ENCODE measurements around the gene DNAJC15.
"Not testable (repeated sequence)": the region's sequence is repeated elsewhere in the genome, so short reads cannot be mapped to it uniquely, and the experiment has no call there.

The DNAJC15 gene

DNA sequence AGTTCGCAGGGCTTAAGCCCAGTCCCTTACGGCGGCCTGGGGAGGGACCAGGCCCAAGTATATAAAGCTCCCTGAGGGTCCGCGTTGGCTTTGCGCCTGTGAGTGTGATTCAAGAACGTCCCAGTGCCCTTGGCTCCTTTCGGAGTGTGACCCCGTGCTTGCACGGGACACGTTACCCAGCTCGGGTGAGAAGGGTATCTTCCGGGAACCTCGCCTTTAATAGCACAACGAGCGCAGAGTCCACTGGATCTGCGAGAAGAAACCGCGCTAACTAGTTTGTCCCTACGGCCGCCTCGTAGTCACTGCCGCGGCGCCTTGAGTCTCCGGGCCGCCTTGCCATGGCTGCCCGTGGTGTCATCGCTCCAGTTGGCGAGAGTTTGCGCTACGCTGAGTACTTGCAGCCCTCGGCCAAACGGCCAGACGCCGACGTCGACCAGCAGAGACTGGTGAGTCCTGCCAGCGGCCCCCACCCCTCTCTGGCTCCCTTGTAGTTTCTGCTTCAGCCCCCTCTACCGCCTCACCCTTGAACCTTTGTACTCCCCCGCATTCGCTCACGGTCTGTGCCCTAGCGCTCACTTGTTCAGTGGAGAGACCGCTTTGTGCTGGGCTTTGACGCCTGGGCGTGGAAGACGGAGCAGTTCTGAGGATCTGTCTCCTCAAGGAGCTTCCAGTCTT lies at the start of gene DNAJC15:
Gene DNAJC15, plus strand, starts transcription at position 298 of the 675 bp plus-strand sequence. Its CDS starts 41 bp downstream, at position 339.
- FAIRE-seq: no peak
- DNase-seq (ENCODE audit: low spot score): peak; percentile 46

DNA sequence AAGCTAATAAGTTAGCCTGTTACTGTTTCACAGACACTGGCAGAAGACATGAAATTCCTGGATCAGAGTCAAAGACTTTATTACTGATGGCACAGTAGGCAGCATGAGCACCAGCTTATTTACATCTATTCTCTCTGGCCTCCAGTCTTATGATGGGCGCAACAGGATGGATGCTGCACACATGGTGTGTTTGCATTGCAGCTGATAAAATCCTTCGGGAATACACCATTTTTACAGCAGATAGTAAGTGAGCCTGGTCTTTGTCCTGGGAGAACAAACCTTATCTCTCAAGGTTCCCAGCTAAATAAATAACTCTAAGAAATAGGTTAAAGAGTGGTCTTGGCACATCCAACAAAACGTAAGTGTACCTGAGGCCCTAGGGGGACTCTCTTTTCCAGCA lies 47.3 kb upstream of the DNAJC15 start:
- DNase-seq (ENCODE audit: low spot score) (no peak), FAIRE-seq (no peak)

- DNase-seq (ENCODE audit: low spot score): no peak
- no peak for FAIRE-seq
These were observed 46.1 kb upstream of the DNAJC15 start for GRCh38 chr13:42977219-42977659.

DNA sequence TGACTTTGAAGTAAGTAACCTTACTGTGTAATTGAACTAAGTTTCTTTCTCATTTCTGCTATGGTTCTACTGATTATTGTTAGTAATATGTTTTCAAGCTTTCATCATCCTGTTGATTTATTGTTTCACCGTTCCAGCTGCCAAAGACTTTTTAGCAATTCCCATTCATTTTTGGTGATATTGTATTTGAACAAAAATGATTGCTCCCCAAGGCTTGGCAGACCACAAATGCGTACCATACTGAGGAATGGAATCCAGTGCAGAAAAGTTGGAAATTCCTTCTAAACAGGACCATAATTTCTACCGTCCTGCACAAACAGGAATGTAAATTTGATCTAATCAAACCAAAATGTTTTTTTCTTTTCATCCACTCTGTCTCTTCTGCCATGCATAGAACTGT lies 42.1 kb upstream of the DNAJC15 start:
- DNase-seq (ENCODE audit: low spot score) (no peak), FAIRE-seq (no peak)

DNA sequence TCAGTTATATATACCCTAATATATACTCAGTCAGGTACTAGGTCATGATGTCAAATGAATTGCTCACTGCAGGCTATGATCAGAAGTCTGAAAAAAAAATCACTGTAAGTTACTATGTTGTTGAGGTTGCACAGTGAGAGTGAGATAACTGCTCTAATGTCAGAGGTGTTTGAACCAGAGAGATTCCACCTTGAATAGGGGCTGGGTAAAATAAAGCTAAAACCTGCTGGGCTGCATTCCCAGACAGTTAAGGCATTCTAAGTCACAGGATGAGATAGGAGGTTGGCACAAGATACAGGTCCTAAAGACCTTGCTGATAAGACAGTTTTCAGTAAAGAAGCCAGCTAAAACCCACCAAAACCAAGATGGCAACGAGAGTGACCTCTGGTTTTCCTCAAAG lies 41.5 kb upstream of the DNAJC15 start:
- FAIRE-seq: no peak

GRCh38 chr13:42984026-42984425 lies 39.4 kb upstream of the DNAJC15 start:
- no peak for FAIRE-seq
- no peak for DNase-seq (ENCODE audit: low spot score)

More for the DNA sequence above, 41.5 kb upstream of the DNAJC15 start:
- DNase-seq (ENCODE audit: low spot score): no peak

- DNase-seq (ENCODE audit: low spot score) (no peak), FAIRE-seq (no peak)
These were observed 38.7 kb upstream of the DNAJC15 start for GRCh38 chr13:42984691-42985090.

DNA sequence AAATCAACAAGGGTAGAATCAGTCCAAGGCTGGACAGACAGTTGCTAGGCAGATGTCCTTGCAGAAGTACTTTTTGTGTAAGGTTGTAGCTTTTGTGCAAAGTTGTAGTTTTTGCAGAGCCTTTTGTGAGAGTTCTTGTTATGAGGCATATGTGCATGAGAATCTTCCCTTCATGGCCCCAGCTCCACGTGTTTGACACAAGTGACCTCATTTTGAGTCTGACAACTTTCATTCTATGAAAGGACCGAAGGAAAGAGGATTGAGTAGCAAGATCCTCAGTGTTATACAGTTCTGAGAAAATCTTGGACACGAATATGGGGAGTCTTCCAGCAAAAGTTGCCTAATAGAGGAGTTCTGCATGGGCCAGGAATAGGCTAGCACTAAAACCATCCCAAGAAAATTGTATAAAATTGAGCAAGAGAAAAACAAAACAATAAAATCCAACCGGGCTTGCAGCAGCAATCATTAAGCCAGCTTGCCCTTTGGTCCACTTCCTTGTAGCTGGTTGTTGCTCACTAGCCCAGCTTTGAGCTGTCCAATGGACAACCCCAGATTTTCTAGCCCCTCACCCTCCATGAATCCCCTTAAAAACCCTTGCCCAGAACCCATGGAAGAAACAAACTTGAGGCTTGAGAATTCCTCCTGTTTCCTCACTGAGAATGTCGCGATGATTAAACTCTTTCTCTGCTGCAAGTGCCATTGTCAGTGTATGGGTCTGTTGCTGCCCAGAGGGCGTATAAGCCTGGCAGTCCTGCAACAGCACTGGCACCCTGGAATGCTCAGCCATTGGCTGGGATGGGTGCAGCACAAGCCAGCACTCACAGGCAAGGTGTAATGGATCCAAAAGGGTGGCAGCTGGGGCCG lies 37.8 kb upstream of the DNAJC15 start:
- DNase-seq (ENCODE audit: low spot score): no peak
- no peak for FAIRE-seq

- DNase-seq (ENCODE audit: low spot score) (no peak), FAIRE-seq (no peak)
These were observed 37.2 kb upstream of the DNAJC15 start for GRCh38 chr13:42986176-42986574.

- FAIRE-seq (no peak), DNase-seq (ENCODE audit: low spot score) (no peak)
These were observed 32.8 kb upstream of the DNAJC15 start for GRCh38 chr13:42990291-42991232.

DNA sequence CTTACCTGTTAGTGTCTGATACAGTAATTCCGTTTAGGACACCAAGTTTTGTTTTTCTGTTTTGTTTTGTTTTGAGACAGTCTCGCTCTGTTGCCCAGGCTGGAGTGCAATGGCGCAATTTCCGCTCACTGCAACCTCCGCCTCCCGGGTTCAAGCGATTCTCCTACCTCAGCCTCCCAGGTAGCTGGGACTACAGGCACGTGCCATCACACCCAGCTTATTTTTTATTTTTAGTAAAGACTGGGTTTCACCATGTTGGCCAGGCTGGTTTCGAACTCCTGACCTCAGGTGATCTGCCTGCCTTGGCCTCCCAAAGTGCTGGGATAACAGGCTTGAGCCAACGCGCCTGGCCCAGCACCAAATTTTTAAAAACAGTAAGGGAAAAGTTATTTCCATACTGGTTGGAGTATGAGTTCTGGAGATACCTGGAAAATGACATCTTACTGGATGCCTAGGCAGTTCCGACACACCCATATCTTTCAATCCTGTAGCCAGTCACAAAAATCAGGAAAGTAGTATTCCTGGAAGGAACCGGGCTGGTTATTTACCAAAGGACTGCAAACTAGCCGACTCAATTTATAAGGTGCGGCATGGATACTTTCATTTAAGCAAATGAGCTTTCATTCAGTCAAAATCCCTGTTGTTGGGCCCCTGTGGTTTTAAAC lies 32.0 kb upstream of the DNAJC15 start:
- DNase-seq (ENCODE audit: low spot score); FAIRE-seq: not testable (repeated sequence)

- no peak for DNase-seq (ENCODE audit: low spot score)
- no peak for FAIRE-seq
These were observed 31.3 kb upstream of the DNAJC15 start, which contains the start of gene EPSTI1 for GRCh38 chr13:42991898-42992763. Gene EPSTI1, minus strand, starts transcription at chr13:42992241. Its CDS starts 76 bp downstream, at chr13:42992165.

- DNase-seq (ENCODE audit: low spot score) (no peak), FAIRE-seq (no peak)
These were observed 30.6 kb upstream of the DNAJC15 start for GRCh38 chr13:42992764-42993122.

- no peak for FAIRE-seq
These were observed 28.5 kb upstream of the DNAJC15 start for GRCh38 chr13:42994878-42995277.

GRCh38 chr13:42996584-42996983 lies 26.8 kb upstream of the DNAJC15 start:
- no peak for FAIRE-seq
- peak; percentile 23 for DNase-seq (ENCODE audit: low spot score)

More at GRCh38 chr13:42994878-42995277, 28.5 kb upstream of the DNAJC15 start:
- no peak for DNase-seq (ENCODE audit: low spot score)

DNA sequence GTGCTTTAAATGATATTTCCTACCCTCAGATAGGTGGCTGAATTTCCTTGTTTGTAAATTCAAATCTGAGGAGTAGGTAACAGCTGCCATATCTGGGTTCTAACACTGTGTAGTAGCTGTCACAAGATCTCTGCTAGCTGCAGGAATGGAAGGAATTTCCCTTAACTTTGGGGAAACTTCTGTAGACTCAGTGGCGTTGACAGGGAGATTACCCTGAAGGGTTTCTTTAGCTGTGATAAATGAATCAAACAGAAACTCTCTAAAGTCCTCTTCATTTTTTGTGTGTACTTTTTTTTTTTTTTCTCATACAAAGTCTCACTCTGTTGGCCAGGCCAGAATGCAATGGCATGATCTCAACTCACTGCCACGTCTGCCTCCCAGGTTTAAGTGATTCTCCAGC lies 26.0 kb upstream of the DNAJC15 start:
- DNase-seq (ENCODE audit: low spot score) (no peak), FAIRE-seq (no peak)

DNA sequence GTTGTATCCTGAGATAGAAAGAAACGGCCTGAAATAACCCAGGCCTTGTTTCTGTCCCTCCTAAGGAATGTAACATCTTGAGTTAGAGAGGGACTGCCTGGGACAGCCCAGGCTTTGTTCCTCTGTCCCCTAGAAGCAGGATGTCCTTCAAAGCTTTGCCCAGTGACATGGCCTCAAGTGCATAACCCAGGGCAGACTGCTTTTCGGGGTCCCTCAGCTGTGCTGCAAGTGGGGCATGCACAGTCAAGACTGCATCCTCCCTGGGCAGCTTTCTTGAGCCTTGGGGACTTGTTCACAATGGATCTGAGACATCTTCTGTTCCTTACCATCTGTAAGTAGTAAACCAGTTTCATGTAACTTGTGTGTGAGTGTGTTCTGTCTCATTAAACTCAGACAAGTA lies 23.9 kb upstream of the DNAJC15 start:
- no peak for FAIRE-seq
- DNase-seq (ENCODE audit: low spot score): no peak

DNA sequence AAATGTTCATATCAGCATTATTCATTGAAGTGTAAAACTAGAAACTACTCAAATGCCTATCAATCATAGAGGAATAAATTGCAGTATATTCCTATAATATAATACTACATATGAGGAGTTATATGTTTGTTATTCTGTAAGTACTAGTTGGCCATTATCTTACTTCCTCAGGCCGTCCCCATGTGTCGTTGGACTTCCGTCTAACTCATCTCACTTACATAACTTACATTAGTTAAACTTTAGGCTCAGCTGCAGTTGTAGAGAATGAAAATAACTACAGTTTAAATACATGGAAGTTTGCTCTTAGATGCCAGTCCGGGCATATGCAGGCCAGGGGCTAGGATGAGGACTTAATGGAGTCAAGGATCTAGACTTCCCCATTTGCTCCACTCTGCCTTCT lies 22.7 kb upstream of the DNAJC15 start:
- DNase-seq (ENCODE audit: low spot score) (no peak), FAIRE-seq (no peak)

DNA sequence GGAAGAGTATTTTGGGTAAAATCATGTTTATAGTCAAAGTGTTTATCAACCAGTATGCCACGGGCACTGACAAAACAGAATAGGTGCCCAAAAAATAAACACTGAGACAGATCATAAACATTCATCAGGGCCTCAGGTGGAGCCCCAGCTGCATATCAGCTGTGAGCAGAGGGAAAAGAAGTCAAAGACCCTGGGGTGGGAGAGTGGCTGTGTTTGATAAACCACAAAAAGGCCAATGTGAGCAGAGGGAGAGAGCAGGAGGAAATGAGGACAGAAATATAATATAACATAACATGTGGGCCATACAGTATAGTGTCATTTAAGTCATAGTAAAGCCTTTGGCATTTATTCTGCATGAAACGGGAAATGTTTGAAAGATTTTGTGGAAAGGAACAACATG lies 21.4 kb upstream of the DNAJC15 start:
- DNase-seq (ENCODE audit: low spot score) (no peak), FAIRE-seq (no peak)

DNA sequence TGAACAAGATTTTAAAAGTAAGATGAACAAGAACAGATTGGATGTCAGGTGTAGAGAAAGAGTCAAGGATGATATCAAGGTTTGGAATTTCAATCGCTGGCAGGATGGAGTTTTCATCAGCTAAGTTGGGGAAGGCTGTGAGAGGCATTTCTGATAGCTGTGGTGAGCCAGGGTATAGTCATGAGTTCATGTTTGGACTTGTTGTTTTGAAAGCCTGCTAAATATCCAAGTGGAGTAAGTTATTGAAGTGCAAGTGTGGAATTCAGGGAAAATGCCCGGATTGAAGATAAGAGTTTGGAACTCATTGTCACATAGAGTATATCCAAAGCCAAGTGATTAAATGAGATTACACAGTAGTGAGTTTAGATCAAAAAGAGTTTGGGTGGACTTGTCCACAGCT lies 20.4 kb upstream of the DNAJC15 start:
- DNase-seq (ENCODE audit: low spot score) (no peak), FAIRE-seq (no peak)

Measured in urothelium cell line (cell line).